ENCODE measurements around the gene RAD9A.

Gene RAD9A

DNA sequence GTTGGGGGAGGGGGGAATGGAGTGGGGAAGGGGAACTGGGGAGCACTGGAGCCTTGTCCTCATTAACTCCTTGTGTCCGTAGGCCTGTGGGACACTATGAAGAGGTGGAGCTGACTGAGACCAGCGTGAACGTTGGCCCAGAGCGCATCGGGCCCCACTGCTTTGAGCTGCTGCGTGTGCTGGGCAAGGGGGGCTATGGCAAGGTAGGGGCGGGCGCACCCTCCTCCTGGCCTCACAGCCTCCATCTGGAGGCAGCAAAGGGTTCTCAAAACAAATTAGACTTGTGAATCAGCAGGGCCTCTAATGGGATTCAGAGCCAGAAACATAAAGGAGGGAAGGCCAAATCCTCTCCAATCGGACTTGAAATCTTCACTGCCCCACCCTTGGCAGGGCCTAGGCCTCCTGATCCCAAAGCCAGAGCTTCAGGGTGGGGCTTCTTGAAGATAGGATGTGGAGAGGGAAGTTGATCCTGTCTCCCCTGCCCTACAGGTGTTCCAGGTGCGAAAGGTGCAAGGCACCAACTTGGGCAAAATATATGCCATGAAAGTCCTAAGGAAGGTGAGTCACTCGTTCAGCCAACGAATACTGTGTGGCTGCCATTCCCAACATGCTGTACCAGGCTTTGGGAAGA, 37.4 kb downstream of the RAD9A start:
- no peak for DNase-seq

DNA sequence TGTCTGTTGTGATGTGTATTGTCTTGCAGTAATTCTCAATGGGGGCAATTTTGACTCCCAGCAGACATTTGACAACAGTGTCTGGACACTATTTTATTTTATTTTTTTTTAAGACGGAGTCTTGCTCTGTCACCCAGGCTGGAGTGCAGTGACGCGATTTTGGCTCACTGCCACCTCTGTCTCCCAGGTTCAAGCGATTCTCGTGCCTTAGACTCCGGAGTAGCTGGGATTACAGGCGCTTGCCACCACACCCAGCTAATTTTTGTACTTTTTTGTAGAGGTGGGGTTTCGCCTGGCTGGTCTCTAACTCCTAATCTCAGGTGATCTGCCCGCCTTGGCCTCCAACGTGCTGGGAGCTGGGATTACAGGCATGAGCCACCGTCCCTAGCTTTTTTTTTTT, 37.9 kb downstream of the RAD9A start:
- no peak for DNase-seq

DNA sequence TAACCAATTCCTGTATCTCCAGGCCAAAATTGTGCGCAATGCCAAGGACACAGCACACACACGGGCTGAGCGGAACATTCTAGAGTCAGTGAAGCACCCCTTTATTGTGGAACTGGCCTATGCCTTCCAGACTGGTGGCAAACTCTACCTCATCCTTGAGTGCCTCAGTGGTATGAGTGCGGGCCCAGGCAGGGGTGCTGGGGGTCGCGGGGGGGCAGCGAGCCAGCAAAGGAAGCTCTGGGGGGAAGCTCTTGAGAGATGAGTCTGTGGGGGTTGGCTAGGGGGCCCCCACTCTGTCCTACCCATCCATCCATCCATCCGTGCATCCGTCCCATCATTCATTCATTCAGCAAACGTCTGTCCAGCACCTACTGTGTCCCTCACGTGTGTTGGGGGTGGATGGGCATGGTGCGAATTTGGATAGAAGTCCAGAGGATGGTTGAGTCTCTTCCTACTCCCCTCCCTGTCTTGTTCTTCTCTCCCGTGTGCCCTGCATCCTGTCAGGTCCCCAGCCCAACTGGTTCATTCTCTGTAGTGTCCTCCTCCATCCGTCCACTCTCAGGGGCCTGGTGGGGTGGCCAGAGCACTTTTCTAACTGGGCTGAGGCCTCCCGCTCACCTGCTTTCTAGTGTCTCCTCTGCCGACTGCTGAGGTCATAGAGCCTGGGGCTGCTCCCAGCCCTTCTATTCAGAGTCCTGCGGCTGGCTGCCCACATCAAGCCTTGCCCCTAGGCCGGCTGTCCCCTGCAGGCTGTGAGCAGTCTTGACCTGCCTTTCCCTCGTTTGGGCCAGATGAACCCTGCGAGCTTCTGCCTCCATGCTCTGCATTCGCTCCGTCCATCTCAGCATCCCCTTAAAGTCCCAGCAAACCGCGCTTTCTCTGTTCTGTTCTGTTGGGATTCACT, 39.8 kb downstream of the RAD9A start:
- no peak for DNase-seq

DNA sequence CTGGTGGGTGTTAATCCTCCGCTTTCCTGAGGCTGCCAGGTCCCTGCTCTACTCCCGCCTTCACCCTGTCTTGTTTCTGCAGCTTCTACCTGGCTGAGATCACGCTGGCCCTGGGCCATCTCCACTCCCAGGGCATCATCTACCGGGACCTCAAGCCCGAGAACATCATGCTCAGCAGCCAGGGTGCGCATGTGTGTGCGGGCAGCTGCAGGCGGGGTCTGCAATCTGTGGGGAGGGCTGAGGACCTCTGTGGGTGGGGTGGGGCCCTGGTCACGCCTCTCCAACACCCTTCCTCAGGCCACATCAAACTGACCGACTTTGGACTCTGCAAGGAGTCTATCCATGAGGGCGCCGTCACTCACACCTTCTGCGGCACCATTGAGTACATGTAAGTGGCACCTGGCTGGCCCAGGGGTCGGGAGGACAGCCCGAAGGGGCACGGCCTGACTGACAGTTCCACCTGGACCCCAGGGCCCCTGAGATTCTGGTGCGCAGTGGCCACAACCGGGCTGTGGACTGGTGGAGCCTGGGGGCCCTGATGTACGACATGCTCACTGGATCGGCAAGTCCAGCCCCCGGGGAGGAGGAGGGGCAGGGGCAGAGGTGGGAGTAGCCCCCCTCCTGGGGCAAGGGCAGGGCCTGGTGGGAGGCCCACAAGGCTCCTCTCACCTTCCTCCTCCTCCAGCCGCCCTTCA, 41.0 kb downstream of the RAD9A start:
- no peak for DNase-seq

DNA sequence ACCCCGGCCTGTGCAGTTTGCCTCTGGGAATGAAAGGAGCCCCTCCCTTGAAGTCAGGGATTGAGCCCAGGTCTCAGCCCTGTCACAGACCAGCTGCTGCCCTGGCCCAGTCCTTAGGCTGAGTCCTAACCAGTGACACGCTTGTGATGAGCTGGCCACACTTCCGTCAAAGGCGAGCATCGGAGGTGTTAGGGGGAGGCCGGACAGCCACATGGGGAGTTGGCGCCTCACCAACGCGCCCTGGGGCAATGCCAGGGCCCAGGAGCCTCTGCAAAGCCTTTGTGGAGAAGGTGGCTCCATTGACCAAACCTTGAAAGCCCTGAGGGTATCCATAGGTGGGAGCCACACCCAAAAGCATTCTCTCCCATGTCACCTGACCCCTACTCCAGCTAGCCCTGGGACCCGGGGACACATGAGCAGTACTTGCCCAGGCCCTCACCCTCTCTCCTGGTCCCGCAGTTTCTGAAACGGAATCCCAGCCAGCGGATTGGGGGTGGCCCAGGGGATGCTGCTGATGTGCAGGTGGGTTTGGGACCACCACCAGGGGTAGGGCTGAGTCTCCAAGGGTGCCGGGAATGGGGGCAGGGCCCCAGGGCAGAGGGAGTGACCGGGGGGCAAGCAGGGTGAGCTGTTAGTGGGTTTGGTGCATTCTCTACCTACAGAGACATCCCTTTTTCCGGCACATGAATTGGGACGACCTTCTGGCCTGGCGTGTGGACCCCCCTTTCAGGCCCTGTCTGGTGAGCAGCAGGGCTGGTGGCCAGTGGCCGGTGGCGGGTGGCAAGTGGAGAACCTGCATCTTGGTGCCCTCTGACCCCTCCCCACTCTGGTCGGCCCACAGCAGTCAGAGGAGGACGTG, 42.0 kb downstream of the RAD9A start:
- no peak for DNase-seq

DNA sequence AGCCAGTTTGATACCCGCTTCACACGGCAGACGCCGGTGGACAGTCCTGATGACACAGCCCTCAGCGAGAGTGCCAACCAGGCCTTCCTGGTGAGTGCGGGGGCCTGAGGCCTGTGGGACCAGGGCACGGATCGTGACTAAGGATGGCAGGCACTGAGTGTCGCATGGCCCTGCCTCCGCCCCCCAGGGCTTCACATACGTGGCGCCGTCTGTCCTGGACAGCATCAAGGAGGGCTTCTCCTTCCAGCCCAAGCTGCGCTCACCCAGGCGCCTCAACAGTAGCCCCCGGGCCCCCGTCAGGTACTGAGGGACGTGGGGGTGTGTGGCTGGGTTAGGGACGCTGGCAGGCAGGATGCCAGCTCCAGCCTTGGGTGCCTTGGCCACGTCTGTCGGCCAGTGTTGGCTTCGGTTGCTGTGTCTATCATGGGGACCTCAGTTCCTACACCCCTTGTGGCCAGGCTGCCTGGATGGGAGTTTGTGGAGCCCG, 42.7 kb downstream of the RAD9A start:
- DNase-seq, result no peak

DNA sequence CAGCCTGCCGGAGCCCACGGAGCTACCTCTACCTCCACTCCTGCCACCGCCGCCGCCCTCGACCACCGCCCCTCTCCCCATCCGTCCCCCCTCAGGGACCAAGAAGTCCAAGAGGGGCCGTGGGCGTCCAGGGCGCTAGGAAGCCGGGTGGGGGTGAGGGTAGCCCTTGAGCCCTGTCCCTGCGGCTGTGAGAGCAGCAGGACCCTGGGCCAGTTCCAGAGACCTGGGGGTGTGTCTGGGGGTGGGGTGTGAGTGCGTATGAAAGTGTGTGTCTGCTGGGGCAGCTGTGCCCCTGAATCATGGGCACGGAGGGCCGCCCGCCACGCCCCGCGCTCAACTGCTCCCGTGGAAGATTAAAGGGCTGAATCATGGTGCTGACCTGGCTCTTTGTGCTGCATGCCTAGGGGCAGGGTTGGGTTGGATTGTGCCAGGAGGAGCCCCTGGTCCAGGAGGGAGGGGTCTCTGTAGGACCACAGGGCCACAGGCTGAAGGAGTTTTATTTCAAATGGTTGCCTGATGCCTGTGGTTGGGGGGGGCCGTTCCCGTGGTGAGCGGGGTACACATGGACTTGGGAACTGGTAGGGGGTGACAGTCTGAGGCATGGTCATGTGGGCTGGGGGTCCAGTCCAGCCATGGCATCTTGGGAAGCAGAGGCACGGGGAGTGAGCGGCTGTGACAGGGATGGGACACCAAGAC, 43.4 kb downstream of the RAD9A start:
- no peak for DNase-seq

DNA sequence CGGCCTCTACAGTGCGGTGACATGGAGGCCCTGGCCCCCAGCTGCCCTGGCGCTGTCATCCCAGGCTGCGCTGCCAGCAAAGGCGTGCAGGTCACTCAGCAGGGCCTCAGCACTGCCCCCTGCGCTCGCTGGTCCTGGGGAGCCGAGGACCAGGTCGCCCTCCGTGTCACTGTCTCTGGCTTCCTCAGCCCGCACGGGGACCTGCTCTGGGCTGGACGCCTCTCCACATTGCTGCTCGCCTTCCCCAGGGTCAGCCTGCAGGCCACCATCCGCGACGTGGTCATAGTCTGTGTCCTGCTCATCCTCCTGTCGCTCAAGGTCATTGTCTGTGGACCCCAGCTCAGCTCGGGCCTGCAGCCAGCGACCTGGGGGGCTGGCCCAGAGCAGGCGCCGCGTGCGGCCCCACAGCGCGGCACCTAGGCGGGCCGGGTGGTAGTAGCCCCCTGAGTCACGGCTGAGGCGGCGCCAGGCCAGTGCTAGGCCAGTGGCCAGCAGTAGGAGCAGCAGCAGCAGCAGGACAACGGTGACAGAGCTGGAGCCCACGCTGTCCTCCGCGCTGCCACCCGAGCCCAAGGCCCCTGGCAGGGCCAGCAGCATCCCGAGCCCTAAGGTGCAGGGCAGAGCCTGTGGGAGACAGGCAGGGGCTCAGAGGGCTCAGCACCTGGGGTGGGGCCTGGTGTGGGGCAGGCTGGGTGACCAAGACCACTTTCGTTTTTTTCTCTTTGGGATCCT, 44.1 kb downstream of the RAD9A start:
- DNase-seq, result no peak

DNA sequence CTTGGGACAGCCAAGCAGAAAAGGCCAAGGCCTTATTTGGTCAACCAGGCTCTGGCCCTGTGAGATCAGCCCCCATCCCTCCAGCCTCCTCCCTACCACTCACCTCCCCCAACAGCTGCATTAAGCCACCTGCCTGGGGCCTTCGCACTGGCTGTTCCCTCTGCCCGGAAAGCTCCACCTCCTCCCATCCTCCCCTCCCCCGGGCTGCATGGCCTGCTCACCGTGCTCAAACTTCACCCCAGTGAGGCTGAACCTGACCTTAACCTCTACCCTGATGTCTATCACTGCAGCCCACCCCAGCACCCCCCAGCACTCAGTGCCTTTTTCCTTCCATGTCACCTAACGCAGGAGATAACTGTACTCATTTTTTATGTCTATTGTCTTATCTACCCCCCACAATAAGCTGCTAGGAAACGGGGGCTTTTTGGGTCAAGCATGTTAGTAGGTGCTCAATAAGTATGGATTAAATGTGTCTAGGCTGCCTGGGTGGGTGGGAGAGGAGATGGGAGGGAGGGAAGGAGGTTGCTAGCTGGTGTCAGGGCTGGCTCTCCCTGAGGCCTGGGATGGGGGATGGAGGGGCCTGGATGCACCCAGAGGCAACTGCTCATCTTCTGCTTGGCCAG, 44.8 kb downstream of the RAD9A start:
- peak; percentile 39 for DNase-seq

DNA sequence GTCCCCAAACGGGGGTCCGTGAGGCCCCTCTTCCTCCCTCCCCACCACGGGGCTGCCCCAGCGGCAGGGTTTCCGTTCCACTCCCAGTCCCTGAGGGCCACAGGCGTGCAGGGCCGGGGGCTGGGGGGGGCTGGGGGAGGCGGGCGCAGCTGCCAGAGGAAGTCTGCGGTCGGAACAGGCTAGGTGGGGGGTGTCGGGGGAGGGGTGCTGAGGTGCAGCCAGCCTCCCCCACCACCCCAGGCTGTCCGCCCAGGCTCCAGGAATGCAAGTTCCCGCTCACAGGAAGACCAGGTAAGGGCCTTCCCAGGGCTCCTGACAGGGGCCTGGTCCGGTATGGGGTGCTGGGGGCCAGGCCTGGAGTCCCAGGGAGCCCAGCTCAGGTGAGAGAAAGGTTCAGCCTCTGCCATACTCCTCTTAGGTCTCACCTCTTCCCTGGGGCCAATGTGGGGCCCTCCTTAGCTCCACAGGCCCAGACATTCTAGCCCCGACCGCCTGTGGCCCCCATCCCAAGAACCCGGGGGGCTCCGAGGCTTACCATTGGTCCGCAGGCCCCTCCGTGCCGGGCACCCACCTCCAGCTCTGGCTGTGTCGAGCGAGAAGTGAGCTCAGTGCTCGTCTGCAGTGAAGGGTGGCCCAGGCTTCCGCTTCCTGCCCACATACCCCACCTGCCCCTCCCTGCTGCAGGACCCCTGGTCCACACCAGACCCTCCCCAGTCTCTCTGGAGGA, 45.5 kb downstream of the RAD9A start, which contains the start of gene PTPRCAP:
Gene PTPRCAP, minus strand, starts transcription at position 601 of the 727 bp plus-strand sequence. Its CDS starts 63 bp downstream, at position 538.
- peak; percentile 22 for DNase-seq

DNA sequence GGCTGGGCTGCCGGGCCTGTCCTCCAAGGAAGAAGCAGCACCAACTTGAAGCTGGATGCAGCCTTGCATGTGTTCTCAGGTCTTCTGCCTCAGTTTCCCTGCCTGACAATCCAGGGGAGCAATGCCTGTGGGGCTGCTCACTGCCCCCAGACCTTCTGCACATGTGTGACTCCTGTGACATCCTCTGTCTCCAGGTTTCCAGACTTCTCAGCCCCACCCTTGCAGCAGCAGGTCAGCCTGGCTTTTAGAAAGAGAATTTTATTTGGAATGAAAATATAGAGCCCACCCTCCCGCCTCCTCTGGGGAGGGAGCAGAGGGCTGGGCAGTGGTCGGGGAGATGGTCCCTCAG, 46.0 kb downstream of the RAD9A start:
- DNase-seq, result no peak

DNA sequence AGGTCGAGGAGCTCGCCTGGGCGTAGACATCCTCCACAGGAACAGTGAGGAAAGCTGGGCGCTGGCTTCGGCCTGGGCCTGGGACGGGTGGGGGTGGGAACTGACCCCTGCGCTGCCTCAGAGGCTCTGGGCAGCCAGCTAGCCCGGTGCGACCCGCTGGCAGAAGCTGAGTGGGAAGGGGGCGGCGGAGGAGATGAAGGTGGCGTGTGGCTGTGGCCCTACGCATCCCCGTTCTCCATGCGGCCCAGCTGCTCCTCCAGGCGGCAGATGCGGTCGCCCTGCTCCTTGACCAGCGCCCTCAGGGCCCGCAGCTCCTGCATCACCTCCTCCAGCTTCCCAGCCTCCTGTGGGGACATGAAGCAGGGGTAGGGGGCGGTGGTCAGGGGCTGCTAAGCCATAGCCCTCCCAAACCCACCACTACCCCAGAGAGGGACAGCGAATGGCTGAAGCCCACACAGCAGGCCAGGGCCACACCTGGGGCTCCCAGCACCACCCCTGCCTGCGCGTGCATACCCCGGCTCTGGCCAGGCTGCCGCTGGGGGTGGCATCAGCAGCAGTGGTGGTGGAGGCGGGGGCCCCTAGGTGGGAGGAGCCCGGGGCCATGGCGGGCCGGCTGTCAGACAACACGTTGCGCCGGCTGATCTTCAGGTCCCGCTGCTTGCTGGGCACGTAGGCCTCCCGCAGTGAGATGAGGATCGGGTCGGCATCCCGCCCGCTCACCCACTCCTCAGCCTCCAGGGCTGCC, 46.5 kb downstream of the RAD9A start:
- no peak for DNase-seq

DNA sequence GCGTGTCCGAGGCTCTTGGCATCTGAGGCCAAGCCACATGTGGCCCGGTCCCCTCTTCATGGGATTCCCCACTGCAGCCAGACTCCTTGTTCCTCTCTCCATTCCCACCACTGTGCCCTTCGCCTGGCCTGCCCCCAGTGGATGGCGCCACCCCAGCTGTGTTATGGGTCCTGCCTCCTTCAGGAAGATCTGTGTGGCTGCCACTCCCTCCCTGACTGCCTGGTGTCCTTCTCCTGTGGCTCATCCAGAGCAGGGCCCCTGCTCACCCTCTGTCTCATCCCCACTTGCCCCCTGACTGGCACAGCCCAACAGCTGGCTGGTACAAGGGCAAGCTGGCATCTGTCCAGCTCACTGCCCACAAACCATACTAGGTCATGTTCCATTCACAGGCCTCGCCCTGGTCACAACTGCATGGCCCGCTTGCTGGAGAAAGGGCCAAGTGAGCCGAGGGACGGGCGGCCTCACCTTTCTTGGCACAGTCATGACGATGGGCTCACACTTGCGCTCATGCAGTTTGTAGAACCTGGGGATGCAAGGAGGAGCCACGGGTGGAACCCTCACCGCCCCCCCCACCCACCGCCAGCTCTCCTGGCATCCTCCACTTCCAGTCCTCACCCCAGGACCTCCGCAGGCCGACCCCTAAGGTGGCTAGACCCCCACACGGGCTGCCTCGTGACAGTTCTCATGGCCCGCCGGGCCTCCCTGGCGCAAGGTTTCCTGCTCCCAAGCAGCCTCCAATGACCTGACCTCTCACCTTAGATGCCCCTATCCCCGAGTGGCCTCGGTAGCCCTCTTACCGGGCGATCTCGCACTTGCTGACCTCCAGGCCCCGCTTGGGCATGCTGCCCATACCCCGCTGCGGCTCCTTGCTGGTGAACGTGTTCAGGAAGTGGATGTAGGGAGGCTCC, 47.8 kb downstream of the RAD9A start:
- peak; percentile 15 for DNase-seq

DNA sequence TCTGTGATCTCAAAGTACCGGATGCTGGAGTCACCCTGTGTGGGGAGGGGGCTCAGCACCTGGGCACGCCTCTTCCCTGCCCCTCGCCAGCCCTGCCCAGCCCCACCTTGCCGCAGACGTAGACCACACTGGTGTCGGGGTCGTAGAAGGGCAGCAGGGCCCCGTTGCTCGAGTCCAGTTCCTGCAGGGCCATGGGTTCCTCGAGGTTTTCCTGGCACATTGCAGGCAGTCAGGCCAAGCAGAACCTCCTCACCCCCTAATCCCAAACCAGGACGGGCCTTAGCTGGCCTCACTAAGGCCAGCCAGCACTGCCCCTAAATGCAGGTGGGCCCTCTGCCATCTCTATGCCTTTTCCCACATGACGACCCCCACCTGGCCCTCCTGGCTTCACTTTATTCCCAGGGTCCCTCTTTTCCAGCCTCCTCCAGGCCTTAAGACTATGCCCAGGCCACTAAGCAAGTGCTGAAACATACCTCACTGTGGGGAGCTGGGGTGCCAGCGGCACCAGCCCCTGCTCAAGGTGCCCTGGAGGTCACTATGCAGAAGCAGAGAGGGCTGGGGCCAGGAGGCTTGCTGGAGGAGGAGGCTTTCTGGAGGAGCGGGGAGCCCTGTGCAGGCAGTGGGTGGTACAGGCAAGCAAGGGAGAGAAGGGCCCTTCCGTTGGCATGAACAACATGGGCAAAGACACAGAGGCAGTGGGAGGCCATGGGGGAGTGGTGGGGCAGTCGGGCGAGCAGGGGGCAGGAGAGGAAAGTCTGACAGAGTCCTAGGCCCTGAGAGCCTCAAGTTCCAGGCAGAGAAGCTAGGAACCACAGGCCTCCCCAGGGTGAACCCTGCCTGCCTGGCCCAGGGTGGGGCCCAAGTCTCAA, 48.7 kb downstream of the RAD9A start:
- no peak for DNase-seq

DNA sequence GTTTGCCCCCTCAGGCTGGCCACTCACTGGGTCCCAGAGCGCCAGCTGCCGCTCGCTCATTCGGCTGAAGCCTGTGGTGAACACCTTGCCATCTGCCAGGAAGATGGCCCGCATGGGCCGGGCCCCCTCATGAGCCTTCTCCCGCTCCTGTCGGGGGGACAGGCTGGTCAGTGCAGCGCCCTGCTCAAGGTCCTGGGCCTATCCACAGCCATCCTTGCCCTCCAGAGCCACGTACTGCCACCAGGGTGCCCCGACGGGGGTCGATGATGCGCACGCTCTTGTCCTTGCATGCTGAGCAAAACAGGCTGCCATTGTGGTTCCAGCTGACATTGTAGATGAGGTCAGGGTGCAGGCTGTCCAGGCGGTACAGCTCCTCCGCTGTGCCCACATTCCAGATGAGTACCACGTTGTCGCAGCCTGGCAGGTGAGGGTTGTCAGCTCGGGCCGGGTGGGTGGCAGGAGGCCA, 49.3 kb downstream of the RAD9A start:
- no peak for DNase-seq

DNA sequence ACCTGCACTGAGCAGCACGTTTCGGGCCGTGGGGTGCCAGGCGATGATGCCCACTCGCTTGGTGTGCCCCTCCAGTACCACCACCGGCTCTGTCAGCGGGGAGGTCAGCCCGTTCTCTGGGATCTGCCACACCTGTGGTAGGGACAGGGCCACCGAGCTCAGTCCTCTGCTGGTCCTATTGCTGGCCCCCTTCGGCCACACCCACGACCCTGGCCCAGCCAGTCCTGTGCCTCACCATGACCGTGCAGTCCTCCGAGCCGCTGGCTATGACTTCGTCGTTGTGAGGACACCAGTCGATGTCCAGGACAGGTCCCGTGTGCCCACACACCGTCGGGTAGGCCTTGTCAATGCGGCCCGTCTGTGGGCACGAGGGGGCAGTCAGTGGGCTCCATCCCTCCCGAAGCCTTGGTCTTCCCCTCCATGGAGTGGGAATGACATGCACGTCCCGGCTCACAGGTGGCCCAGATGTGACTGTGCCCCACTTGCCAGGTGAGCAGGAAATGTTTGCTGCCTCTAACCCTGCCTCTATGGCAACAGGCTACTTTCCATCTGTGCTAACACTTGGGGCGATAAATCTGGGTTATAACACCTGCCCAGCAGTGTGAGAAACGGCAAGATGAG, 50.1 kb downstream of the RAD9A start:
- no peak for DNase-seq
